ENCODE measurements around the gene UQCR10.

DNA sequence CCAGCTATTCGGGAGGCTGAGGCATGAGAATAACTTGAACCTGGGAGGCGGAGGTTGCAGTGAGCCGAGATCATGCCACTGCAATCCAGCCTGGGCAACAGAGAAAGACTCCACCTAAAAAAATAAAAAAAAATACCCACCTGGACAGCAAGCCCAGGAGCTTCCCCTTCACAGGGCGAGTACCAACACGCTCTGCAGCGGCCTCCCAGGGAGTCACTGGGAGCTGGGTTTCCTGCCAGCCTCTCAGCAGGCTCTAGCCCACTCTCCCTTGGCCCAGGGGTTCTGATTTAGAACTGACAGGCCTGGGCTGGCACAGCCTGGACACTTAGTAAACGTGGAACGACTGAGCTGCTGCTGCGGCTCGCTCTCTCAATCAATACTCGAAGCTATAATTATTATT lies 49.4 kb upstream of the UQCR10 start:
- TF ChIP-seq POLR2A (IDR thresholded peaks at IDR 0.05; ENCODE audit: low read length) (no peak), GATA1 (IDR thresholded peaks at IDR 0.05; ENCODE audit: low read depth, low read length) (no peak)

All from erythroblast (primary cell).